Erythroblast (primary cell): ENCODE data around the gene GLIS1.

ENCODE experiments used
- GATA1 ChIP-seq: IDR thresholded peaks from 2 replicates; pipeline ENCODE4 v1.6.1; 2011; ENCODE audit warnings: low read depth, mild to moderate bottlenecking, control low read depth, low read length, moderate library complexity
- POLR2A ChIP-seq: IDR thresholded peaks from 2 replicates; pipeline ENCODE4 v1.6.1; 2011; ENCODE audit warnings: mild to moderate bottlenecking, low read length

GRCh38 chr1:53465023-53465957 lies 273.7 kb downstream of the GLIS1 start:
- TF ChIP-seq POLR2A = no peak
- no peak for TF ChIP-seq GATA1
